HG03175 (cell line): Measurements from ENCODE around the gene PDZRN3.

ENCODE experiments used
- ATAC-seq: cut with Tn5 transposase; IDR thresholded peaks from one replicate; pipeline ENCODE4 v1.9.1; 2021; ENCODE audit warnings: mild to moderate bottlenecking, moderate library complexity; ENCODE audit not compliant: unreplicated experiment

Gene PDZRN3

GRCh38 chr3:73561494-73561893, 63.2 kb downstream of the PDZRN3 start:
- ATAC-seq, result no peak

- ATAC-seq, result no peak
Measured at GRCh38 chr3:73559749-73560148, 65.0 kb downstream of the PDZRN3 start.

GRCh38 chr3:73558727-73559075, 66.0 kb downstream of the PDZRN3 start:
- no peak for ATAC-seq

- no peak for ATAC-seq
Measured at GRCh38 chr3:73557986-73558726, 66.6 kb downstream of the PDZRN3 start.

GRCh38 chr3:73556520-73557372, 68.0 kb downstream of the PDZRN3 start:
- no peak for ATAC-seq

- ATAC-seq, result no peak
Measured at GRCh38 chr3:73555076-73555475, 69.7 kb downstream of the PDZRN3 start.

- no peak for ATAC-seq
Measured at GRCh38 chr3:73552700-73553099, 72.0 kb downstream of the PDZRN3 start.

- ATAC-seq, result no peak
Measured at GRCh38 chr3:73550032-73550431, 74.7 kb downstream of the PDZRN3 start.

- no peak for ATAC-seq
Measured at GRCh38 chr3:73549051-73549600, 75.6 kb downstream of the PDZRN3 start.

- no peak for ATAC-seq
Measured at GRCh38 chr3:73548436-73548835, 76.3 kb downstream of the PDZRN3 start.

- no peak for ATAC-seq
Measured at GRCh38 chr3:73547427-73548248, 77.1 kb downstream of the PDZRN3 start.

- ATAC-seq, result no peak
Measured at GRCh38 chr3:73546961-73547360, 77.8 kb downstream of the PDZRN3 start.

- ATAC-seq, result no peak
Measured at GRCh38 chr3:73543412-73543811, 81.3 kb downstream of the PDZRN3 start.

GRCh38 chr3:73542136-73542535, 82.6 kb downstream of the PDZRN3 start:
- ATAC-seq, result no peak

- no peak for ATAC-seq
Measured at GRCh38 chr3:73540969-73541740, 83.6 kb downstream of the PDZRN3 start.

GRCh38 chr3:73538486-73538885, 86.3 kb downstream of the PDZRN3 start:
- no peak for ATAC-seq

- ATAC-seq, result no peak
Measured at GRCh38 chr3:73536952-73537351, 87.8 kb downstream of the PDZRN3 start.

GRCh38 chr3:73536336-73536895, 88.3 kb downstream of the PDZRN3 start:
- ATAC-seq, result no peak

GRCh38 chr3:73535931-73536330, 88.8 kb downstream of the PDZRN3 start:
- ATAC-seq, result no peak

- no peak for ATAC-seq
Measured at GRCh38 chr3:73535137-73535536, 89.6 kb downstream of the PDZRN3 start.
